HG03103 (cell line): ENCODE data around the gene FAM13A.

Experiments used
- ATAC-seq: cut with Tn5 transposase; IDR thresholded peaks from one replicate; pipeline ENCODE4 v1.9.1; 2021; ENCODE audit warnings: low read depth; ENCODE audit not compliant: unreplicated experiment

FAM13A gene

GRCh38 chr4:88792821-88793220, 264.2 kb downstream of the FAM13A start:
- no peak for ATAC-seq

- no peak for ATAC-seq
Observed at GRCh38 chr4:88792268-88792781, 264.7 kb downstream of the FAM13A start.

GRCh38 chr4:88791274-88791673, 265.7 kb downstream of the FAM13A start:
- no peak for ATAC-seq

- ATAC-seq: no peak
Observed at GRCh38 chr4:88788895-88789294, 268.1 kb downstream of the FAM13A start.

GRCh38 chr4:88788424-88788823, 268.6 kb downstream of the FAM13A start:
- ATAC-seq: no peak

GRCh38 chr4:88786011-88786410, 271.0 kb downstream of the FAM13A start:
- ATAC-seq: no peak

GRCh38 chr4:88780389-88780788, 276.6 kb downstream of the FAM13A start:
- no peak for ATAC-seq

- no peak for ATAC-seq
Observed at GRCh38 chr4:88779431-88779830, 277.6 kb downstream of the FAM13A start.

- ATAC-seq: no peak
Observed at GRCh38 chr4:88775529-88775928, 281.5 kb downstream of the FAM13A start.

GRCh38 chr4:88775026-88775425, 282.0 kb downstream of the FAM13A start:
- ATAC-seq: no peak

GRCh38 chr4:88771883-88772450, 285.0 kb downstream of the FAM13A start:
- ATAC-seq: no peak

- ATAC-seq: no peak
Observed at GRCh38 chr4:88765729-88766128, 291.3 kb downstream of the FAM13A start.

- no peak for ATAC-seq
Observed at GRCh38 chr4:88763075-88763474, 293.9 kb downstream of the FAM13A start.

- ATAC-seq: no peak
Observed at GRCh38 chr4:88761861-88762523, 295.0 kb downstream of the FAM13A start.

GRCh38 chr4:88761342-88761741, 295.6 kb downstream of the FAM13A start:
- no peak for ATAC-seq

GRCh38 chr4:88759895-88760290, 297.1 kb downstream of the FAM13A start:
- ATAC-seq: no peak

- no peak for ATAC-seq
Observed at GRCh38 chr4:88759039-88759894, 297.7 kb downstream of the FAM13A start.

GRCh38 chr4:88758264-88758663, 298.7 kb downstream of the FAM13A start:
- ATAC-seq: no peak

GRCh38 chr4:88757776-88758175, 299.2 kb downstream of the FAM13A start:
- ATAC-seq: no peak

- no peak for ATAC-seq
Observed at GRCh38 chr4:88757067-88757466, 299.9 kb downstream of the FAM13A start.

- ATAC-seq: no peak
Observed at GRCh38 chr4:88756149-88756548, 300.8 kb downstream of the FAM13A start.
